ENCODE measurements around the gene HSD17B14. TPM values are rescaled to one million over a fixed set of nuclear protein-coding genes. Genes with fewer than 3 reads are reported as not detected.

The HSD17B14 gene
- total RNA-seq, 4 donors from 2014 or later: 6.4 to 19.0 (median 13.8) TPM

GRCh38 chr19:48874303-48875135, 38.2 kb upstream of the HSD17B14 start:
- TF ChIP-seq CTCF (IDR thresholded peaks at IDR 0.05; ENCODE audit: low read depth): no peak

GRCh38 chr19:48873476-48874302, 37.4 kb upstream of the HSD17B14 start:
- no peak for TF ChIP-seq CTCF (IDR thresholded peaks at IDR 0.05; ENCODE audit: low read depth)

- TF ChIP-seq CTCF (IDR thresholded peaks at IDR 0.05; ENCODE audit: low read depth): no peak
Observed at GRCh38 chr19:48872884-48873475, 36.7 kb upstream of the HSD17B14 start.

- TF ChIP-seq CTCF (IDR thresholded peaks at IDR 0.05; ENCODE audit: low read depth): no peak
Observed at GRCh38 chr19:48872182-48872883, 36.0 kb upstream of the HSD17B14 start, which contains the start of gene PPP1R15A. Gene PPP1R15A, plus strand, starts transcription at chr19:48872421. Its CDS starts 813 bp downstream, at chr19:48873234.

- TF ChIP-seq CTCF (IDR thresholded peaks at IDR 0.05; ENCODE audit: low read depth): no peak
Observed at GRCh38 chr19:48870048-48870447, 33.8 kb upstream of the HSD17B14 start.

GRCh38 chr19:48868114-48868886, 32.0 kb upstream of the HSD17B14 start, which contains the start of gene PLEKHA4:
Gene PLEKHA4, minus strand, starts transcription at chr19:48868617. Its CDS starts 997 bp downstream, at chr19:48867620.
- no peak for TF ChIP-seq CTCF (IDR thresholded peaks at IDR 0.05; ENCODE audit: low read depth)

All from subcutaneous adipose tissue (tissue), 4 donors.